Type B pancreatic cell (in vitro differentiated cells): ENCODE data around the gene TMEM248. TPM values are rescaled to one million over a fixed set of nuclear protein-coding genes. Genes with fewer than 3 reads are reported as not detected.
"Not testable (repeated sequence)": the region's sequence is repeated elsewhere in the genome, so short reads cannot be mapped to it uniquely, and the experiment has no call there.

Experiments used
- DNase-seq: peaks from one replicate; pipeline ENCODE4 v3.0.0; 2021; ENCODE audit warnings: mixed read lengths; ENCODE audit not compliant: unreplicated experiment; ENCODE audit errors: extremely low spot score
- H3K27ac Mint-ChIP-seq: 2 replicates; pipeline ENCODE4 v1.8.0; 2021; ENCODE audit warnings: mild to moderate bottlenecking, mixed read lengths
- H3K27me3 Mint-ChIP-seq: 2 replicates; pipeline ENCODE4 v1.8.0; 2021; ENCODE audit warnings: mixed read lengths
- H3K36me3 Mint-ChIP-seq: 2 replicates; pipeline ENCODE4 v1.8.0; 2021; ENCODE audit warnings: mixed read lengths
- H3K4me1 Mint-ChIP-seq: one replicate; pipeline ENCODE4 v1.8.0; 2021; ENCODE audit warnings: mixed read lengths; ENCODE audit not compliant: unreplicated experiment
- H3K4me3 Mint-ChIP-seq: 2 replicates; pipeline ENCODE4 v1.8.0; 2021; ENCODE audit warnings: mild to moderate bottlenecking, mixed read lengths
- H3K9me3 Mint-ChIP-seq: 2 replicates; pipeline ENCODE4 v1.8.0; 2021; ENCODE audit warnings: mixed read lengths
- CTCF ChIP-seq: fragments of 200-600 bp; sonication (generic); conservative IDR thresholded peaks from 2 replicates; pipeline ENCODE4 v1.5.0; 2021; ENCODE audit warnings: antibody characterized with exemption, mild to moderate bottlenecking
- total RNA-seq: library from RNA; stranded (reverse); gene quantifications from 2 replicates; pipeline ENCODE4 v1.2.1, GENCODE V29; 2021; ENCODE audit warnings: low replicate concordance

The TMEM248 gene
- total RNA-seq, 1 donor from 2014 or later = 71.6 TPM

GRCh38 chr7:66883716-66884115 is 37.3 kb upstream of the TMEM248 start:
- H3K27ac Mint-ChIP-seq = no peak overlapping the region
- no peak overlapping the region for H3K4me3 Mint-ChIP-seq
- no peak for TF ChIP-seq CTCF
- no peak for DNase-seq
- no peaks in the 10 kb centered on the region for H3K9me3 Mint-ChIP-seq
- H3K36me3 Mint-ChIP-seq = peaks cover 4% of the 10 kb centered on the region
- H3K4me1 Mint-ChIP-seq = no peaks in the 10 kb centered on the region
- no peaks in the 10 kb centered on the region for H3K27me3 Mint-ChIP-seq

GRCh38 chr7:66884556-66884955 is 36.5 kb upstream of the TMEM248 start:
- not testable (repeated sequence) for H3K27me3 Mint-ChIP-seq, H3K36me3 Mint-ChIP-seq, DNase-seq, H3K4me3 Mint-ChIP-seq, H3K9me3 Mint-ChIP-seq, H3K27ac Mint-ChIP-seq, H3K4me1 Mint-ChIP-seq

GRCh38 chr7:66886152-66886551 is 34.9 kb upstream of the TMEM248 start:
- Mint-ChIP-seq H3K9me3 (no peaks in the 10 kb centered on the region), H3K27ac (no peak overlapping the region), H3K4me1 (no peaks in the 10 kb centered on the region), H3K27me3 (no peaks in the 10 kb centered on the region), H3K4me3 (no peak overlapping the region), H3K36me3 (peaks cover 4% of the 10 kb centered on the region)
- TF ChIP-seq CTCF = no peak
- DNase-seq = no peak

GRCh38 chr7:66888223-66888622 is 32.8 kb upstream of the TMEM248 start:
- H3K9me3 Mint-ChIP-seq, H3K27me3 Mint-ChIP-seq, H3K4me3 Mint-ChIP-seq, DNase-seq, H3K4me1 Mint-ChIP-seq, H3K36me3 Mint-ChIP-seq: not testable (repeated sequence)
- peak overlapping the region; percentile 85 for H3K27ac Mint-ChIP-seq

- DNase-seq = no peak
- Mint-ChIP-seq H3K9me3 (no peaks in the 10 kb centered on the region), H3K27ac (no peak overlapping the region)
These were observed 26.5 kb upstream of the TMEM248 start for GRCh38 chr7:66894463-66895080.

GRCh38 chr7:66896441-66896840 is 24.6 kb upstream of the TMEM248 start:
- DNase-seq = no peak
- Mint-ChIP-seq H3K27me3 (no peaks in the 10 kb centered on the region), H3K27ac (no peak overlapping the region), H3K4me1 (no peaks in the 10 kb centered on the region), H3K4me3 (no peak overlapping the region), H3K36me3 (peaks cover 4% of the 10 kb centered on the region), H3K9me3 (no peaks in the 10 kb centered on the region)
- TF ChIP-seq CTCF = no peak

More at GRCh38 chr7:66894463-66895080, 26.5 kb upstream of the TMEM248 start:
- no peak overlapping the region for H3K4me3 Mint-ChIP-seq
- no peaks in the 10 kb centered on the region for H3K27me3 Mint-ChIP-seq
- H3K36me3 Mint-ChIP-seq = peaks cover 4% of the 10 kb centered on the region
- H3K4me1 Mint-ChIP-seq = no peaks in the 10 kb centered on the region
- TF ChIP-seq CTCF = peak; percentile 27
